Left colon (tissue), 2 donors: ENCODE measurements around the gene PILRA. TPM values are rescaled to one million over a fixed set of nuclear protein-coding genes. Genes with fewer than 3 reads are reported as not detected.
A peak's percentile ranks its signal among the peaks of the same experiment; 100 is the strongest.

ENCODE experiments used
- ATAC-seq: fragments of 200-7000 bp; cut with Tn5 transposase; one replicate; pipeline ENCODE4 v1.9.1; 2020; ENCODE audit warnings: mild to moderate bottlenecking, moderate library complexity
- DNase-seq, 2 donors: peaks; one replicate each; pipeline ENCODE4 v3.0.0-alpha.2; 2020
- intact Hi-C, 2 donors: fragments of 100-400 bp; cut with DNase I in 1 of 2; cut with micrococcal nuclease in 1 of 2; formaldehyde crosslinking; loops; one replicate each; pipeline versions ENCODE4 v1.11.2 to v1.14.0; 2022; cut with DNase I, micrococcal nuclease
- total RNA-seq, 2 donors: library from RNA; stranded (reverse); fragmentation: NEBNext Ultra II Directional; extraction: Animal tissue kit (Norgen Biotek cat#: 25700); gene quantifications; one replicate each; pipeline ENCODE4 v1.2.1, GENCODE V29; 2021
- donor health status: DM: no; HTN: no; CAD: no.
- donor health status: DM: yes; HTN: yes; CAD: no.

Gene PILRA
- total RNA-seq, 2 donors from 2014 or later: 1.9 to 5.2 TPM

DNA sequence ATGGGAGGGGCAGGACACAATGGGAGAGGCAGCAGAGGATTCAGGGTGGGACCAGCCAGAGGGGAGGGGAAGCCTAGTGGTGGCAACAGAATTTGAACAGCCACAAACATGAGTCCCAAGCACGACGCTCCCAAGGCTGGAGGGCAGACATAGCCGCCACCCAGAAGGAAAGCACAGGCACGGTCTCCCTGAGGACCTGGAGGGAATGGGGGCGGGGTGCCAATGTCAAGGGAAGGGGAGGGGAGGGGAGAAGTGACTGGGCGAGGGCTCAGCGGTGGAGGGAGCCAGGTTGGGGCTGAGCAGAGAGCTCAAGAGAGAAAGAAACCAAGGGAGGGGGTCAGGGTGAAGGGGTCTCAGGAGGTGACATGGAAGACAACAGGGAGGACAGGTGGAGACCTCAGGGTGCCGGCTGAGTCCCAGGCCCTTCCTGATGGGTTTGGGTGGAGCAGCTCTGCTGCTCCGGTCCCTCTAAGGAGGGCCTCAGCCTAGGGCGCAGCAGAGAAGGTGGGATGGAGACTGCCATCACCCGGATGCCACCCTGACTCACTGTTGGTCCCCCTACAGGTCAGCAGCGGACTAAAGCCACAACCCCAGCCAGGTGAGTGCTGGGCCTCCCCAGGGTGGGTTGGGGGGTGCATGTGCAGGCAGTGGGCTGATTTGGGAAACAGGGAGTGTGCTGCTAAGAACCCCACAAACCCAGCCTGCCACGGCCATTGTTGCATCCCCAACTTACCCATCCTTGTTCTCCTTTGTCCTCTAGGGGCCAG, 24.2 kb downstream of the PILRA start:
- ATAC-seq: no peak
- DNase-seq: no peak
- intact Hi-C loops: no loop called here

DNA sequence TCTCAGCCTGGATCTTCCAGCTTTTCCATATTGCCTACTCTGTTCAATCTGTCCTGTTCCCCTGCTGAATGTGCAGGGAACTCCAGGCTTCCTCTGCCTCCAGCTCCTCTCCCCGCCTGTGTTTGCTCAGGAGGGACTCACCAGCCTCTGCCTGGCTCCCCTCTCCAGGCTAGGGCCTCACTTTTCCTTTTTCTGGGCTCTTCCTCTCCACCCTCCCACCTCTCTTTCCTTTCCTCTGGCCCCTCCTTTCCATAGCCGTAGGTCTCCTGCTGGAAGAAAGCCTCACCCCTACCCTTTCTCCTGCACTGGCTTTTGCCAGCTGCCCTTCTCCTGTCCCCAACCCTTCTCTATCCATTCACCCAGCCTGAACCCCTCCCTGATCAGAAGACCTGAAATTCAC, 25.0 kb downstream of the PILRA start:
- ATAC-seq: no peak
- intact Hi-C loops: no loop called here
- no peak for DNase-seq

DNA sequence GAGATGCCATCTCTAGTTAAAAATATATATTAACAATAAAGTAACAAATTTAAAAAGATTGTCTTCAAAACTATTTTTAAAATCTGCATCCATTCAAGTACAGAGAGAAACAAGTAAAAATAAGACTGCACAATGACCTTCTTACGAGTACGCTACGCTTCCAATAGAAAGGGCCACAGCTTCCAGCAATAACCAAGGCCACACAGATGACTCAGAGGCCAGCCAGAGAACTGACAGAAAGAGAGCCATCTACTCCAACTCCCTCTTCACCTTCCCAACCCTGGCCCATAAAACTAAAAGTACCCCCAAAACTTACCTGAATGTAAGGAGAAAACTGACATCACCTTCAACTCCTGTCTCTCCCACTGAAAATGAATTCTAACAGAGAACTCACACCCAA, 26.8 kb downstream of the PILRA start:
- ATAC-seq: no peak
- intact Hi-C loops: no loop called here

DNA sequence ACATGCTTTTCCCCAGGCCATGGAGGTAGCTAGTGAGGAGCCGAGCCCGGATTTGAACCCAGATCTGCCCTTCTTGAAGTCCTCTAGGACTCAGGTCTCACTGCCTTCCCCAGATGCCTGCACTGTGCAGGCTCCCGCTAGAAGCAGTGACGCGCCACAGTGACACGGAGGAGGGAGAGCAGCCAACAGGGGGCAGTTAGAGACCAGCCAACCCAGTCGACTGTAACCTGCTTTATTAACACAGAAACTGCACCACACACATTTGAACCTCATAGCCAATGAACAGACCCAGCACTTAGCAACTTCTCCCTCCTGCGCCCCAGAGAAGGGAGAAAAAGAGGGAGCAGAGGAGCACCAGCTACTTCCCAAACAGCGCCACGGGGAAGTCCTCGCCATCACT, 27.4 kb downstream of the PILRA start:
- no peak for DNase-seq
- no peak for ATAC-seq

More for the DNA sequence above, 26.8 kb downstream of the PILRA start:
- no peak for DNase-seq

DNA sequence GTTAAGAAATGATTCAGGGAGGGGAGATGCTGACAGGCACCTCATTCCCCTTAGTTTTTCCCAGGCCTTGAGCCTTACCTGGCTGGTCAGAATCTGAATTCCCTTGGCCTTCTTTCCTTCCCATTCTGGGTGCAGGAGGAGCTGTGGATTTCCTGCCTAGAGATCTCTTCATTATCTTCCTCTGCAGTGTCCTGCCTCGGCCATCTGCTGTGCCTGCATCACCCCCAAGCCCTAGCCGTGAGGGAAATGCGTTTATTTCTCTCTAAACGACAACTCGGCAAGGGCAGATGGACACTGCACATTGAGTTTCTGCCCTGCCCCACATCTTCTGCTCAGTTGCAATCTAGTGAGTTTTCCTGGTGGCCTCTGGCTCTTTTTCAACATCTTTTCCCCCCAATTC, 28.5 kb downstream of the PILRA start:
- DNase-seq (no peak), ATAC-seq (no peak)
- intact Hi-C loops: no loop called here

More for the DNA sequence above, 27.4 kb downstream of the PILRA start:
- intact Hi-C loops: no loop called here

DNA sequence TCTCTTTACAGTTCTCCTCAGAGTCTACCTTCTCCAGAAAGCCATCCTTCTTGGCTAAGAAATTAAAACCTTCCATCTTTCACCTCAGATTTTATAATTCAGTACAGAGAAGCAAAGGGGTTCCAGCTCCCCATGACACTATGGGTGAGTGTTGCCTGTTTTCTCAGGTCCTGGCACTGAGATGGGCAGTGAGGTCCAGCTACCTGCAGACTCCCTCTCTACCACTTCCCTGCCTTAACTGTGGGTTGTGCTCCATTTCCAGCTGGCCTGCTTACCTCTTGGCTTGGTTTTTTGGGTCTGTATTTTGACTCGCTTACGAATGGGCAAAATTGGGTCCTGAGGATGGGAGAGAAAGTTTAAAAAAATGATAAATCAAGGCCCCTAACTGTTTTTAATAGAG, 29.0 kb downstream of the PILRA start:
- ATAC-seq (no peak), DNase-seq (no peak)
- intact Hi-C loops: no loop called here

DNA sequence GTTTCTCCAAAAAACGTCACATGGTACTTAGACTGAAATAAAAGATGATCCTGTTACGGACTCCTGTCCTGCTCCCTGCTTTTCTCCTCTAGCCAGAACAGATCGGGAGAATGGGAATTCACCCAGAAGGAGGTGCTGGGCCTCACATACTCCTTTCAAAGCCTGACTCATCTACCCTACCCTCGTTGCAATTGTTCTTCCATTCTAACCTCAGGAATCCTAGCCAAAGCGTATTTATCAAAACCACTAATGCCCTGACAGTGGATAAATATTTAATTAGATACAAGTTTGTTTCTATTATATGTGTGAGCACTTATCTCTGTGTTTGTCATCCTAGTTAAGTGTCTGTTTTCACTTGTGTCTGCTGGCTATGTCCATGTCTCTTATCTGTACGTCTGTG, 33.5 kb downstream of the PILRA start:
- intact Hi-C loops: no loop called here
- ATAC-seq (no peak), DNase-seq (no peak)

DNA sequence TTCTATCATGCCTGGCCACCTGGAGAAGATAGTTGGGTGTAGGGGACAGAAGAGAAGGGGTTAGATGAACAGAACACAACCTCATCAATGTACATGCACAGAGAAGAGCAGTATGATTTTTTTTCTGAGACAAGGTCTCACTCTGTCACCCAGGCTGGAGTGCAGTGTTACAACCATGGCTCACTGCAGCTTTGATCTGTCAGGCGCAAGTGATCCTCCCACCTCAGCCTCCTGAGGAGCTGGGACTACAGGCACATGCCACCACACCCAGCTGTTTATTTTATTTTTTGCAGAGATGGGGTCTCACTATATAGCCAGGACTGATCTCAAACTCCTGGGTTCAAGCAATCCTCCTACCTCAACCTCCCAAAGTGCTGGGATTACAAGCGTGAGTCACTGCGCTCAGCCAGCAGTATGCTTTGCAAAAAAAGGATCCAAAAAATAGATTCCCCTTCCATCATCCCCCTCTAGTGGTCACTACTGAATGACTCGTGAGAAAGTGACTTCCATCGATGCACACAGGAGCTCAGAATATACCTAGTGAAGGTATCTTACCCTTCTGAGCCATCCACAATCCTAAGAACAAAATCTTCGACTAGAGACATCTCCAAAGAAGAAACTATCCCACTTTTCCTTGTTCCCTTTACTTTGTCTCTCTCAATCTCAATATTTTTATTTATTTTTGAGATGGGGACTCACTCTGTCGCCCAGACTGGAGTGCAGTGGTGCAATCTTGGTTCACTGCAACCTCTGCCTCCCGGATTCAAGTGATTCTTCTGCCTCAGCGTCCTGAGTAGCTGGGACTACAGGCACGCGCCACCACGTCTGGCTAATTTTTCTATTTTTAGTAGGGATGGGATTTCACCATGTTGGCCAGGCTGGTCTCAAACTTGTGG, 34.2 kb downstream of the PILRA start:
- ATAC-seq: peak; percentile 64
- intact Hi-C loops: no loop called here
- DNase-seq: no peak

DNA sequence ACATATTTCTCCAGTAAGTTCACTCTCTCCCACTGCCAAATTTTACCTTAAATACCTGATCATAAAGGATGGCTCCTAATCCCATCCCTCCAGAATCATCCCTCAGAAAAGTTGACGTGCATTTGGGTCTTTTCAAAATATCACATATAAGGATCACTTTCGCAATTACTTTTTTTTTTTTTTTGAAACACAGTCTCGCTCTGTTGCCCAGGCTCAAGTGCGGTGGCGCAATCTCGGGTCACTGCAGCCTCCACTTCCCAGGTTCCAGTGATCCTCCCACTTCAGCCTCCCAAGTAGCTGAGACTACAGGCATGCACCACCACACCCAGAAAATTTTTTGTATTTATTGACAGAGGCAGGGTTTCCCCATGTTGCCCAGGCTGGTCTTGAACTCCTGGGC, 37.8 kb downstream of the PILRA start:
- ATAC-seq (no peak), DNase-seq (no peak)
- intact Hi-C loops: no loop called here

DNA sequence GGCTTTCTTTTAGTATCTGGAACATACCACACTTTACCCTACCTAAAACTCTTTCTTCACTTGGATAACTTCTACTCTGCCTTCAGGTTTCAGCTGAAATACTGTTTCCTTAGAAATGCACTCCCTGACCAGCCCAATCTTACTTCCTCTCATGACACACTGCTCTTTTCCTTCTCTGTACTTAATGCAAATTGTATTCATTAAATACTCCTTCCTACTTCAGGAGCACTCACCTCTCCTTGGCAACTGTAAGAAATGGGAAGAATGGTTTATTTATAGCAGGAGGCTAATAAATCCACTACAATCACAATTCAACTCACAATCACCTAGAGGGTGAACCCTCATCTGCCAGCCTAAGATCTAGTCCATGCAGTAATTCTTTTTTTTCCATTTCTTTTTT, 40.1 kb downstream of the PILRA start:
- intact Hi-C loops: no loop called here
- DNase-seq: no peak
- ATAC-seq: no peak

DNA sequence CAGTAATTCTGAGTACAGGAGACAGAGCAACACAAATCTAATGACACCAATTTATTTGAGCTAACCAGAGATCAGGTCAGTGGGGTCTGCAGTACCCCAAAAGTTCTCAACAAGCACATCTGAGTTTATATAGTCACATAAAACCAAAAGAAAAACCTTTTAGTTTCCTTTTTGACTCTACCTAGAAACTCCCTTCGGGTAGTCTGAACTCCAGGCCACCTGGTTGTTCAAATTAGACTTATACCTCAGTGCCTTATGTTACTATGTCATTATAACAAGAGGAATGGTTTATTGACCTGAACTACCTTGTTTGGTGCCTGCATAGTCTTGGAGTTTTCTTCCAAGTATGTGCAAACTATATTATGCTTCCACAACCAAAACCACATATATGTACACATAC, 40.6 kb downstream of the PILRA start:
- DNase-seq: no peak
- intact Hi-C loops: no loop called here

DNA sequence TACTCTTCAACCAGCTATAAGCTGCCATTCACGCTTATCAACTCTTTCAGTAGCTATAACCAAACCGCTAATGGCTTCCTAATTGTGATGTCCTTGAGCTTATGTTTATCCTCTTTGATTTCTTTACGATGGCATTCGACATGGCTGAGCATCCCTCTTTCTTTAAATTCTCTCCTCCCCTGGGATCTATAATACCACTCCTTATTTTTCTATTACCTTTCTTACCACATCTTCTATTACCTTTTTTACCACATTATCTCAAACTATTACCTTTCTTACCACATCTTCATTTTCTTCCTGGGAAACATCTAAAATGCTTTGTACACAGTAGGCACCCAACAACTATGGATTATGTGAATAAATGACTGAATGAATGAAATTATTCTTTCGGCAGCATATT, 42.2 kb downstream of the PILRA start:
- DNase-seq: no peak
- ATAC-seq: no peak
- intact Hi-C loops: no loop called here

More for the DNA sequence above, 40.6 kb downstream of the PILRA start:
- ATAC-seq: no peak

DNA sequence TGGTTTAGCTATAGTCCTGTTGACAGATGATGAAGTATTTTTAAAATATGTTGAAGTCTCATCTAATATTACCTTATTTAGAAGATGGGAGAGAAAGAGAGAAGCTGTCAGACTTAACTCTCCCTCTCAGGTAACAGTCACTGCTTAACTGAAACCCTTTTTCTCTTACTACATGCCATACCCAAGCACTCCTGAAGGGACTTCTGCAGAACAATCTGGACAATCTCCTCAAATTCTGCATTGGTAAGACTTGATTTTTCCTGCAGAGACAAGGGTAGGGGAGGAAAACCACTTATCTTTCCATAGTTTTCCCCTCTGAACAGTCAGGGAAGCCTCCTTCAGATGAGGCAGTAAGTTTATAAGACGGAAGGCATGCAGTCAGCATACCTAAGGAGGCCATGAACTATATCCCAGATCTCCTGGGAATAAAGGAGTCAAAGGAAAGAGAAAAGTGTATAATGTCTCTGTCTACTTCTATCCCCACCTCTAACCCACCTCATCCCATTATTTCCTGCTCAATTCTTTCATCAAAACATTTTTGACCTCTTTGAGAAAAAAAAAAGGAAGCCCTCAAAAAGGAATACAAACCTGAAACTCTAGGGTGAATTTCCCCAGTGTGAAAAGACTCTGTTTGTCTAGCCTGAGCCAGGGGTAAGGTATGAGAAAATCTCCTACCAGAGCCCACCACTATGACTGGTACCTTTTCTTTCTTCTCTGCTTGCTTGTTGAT, 45.8 kb downstream of the PILRA start:
- no peak for DNase-seq
- intact Hi-C loops: no loop called here
- no peak for ATAC-seq

DNA sequence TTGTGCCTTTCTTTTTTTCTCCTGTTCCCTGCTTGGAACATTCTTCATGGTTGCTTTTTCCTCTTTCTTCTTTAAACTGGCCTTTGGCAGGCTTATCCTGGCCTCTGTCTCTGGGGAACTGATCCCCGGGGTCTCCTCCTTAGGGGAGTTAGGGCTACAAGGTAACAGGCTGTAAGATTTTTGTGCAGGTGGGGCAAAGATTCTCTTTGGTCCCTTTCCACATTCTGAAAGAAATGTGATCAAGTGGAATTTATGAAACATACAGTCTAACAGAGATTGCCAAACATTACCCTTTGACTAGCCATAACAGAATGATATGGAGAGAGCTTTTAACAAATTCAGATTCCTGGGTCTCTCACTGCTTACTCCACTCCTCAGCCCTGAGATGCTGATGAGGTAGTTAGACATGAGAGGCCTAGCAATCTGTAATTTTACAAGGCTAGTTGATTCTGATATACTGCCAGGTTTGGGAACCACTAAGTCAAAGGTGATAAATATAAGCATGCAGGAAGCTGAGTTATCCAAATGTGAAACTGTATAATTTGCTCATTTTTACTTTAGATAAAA, 46.5 kb downstream of the PILRA start:
- intact Hi-C loops: no loop called here
- DNase-seq: no peak
- no peak for ATAC-seq

DNA sequence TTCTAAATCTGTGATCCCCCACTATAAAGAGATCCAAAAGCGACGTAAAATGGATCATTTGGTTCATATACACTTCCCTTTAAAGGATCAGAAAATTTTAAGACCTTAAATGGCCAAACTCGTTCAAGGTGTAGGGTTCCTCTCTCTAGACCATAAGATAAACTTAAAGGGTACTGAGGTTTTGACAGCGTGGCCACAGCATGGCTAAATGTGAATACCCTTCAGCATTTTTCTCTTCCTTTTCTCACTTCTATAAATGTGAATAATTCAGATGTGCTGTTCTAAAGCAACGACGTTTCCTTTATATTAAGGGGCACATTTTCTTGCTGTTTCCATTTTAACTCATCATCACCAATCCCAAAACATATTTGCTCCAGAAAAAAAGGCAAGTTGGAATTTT, 50.0 kb downstream of the PILRA start:
- intact Hi-C loops: no loop called here
- DNase-seq (no peak), ATAC-seq (no peak)

DNA sequence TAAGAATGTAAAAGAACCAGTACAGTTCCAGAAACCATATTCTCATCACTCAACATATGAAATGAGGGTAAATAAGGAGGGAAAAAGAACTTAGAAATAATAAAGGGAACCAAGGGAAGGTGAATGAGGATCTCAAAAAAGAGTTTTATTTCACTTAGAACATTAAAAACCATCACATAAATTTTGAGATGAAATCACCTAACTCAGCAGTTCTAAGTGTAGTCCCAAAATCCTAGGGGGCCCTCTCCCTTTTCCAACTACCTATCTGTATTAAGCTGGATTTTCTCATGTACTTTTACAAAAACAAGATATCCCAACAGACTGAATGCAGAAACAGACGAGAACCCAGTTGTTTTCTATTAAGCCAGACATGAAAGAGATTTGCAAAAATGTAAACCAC, 52.1 kb downstream of the PILRA start:
- ATAC-seq (no peak), DNase-seq (no peak)
- intact Hi-C loops: no loop called here

DNA sequence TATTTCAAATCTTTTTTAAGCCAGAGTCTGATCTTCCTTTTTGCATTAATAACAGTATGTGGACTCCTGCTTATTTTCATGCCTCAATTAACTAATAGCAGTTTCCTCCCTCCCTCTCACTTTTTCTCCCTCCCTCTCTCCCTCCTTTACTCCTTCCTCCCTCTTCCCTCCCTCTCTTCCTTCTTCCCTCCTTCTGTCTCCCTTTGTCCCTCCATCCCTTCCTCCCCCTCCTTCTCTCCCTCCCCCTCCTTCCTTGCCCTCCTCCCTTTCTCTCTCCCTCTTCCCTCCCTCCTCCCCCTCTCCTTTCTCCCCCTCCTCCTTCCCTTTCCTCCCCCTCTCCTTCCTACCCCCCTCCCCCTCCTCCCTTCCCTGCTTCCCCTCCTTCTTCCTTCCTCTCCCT, 53.2 kb downstream of the PILRA start:
- DNase-seq (no peak), ATAC-seq (no peak)
- intact Hi-C loops: no loop called here

DNA sequence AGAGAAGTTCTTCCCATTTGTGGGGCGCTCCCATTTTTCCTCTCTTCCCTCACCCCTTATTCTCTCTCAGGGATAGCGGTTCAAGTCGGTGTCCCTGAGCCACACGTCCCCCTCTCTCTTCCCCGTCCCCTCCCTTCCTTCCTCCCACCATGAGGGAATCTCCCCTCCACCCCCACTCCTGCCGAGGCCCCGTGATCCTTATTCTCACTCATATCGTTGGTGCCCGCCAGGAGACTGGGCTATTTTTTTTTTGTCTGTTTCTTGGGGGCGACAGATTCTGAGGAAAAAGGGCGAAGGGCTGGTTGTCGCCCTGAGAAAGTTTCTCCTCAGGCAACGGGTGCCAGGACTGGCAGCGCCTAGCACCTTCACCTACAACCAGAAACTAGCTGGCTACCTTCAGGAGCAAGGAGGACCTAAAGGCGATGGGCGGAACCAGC, 54.5 kb downstream of the PILRA start:
- ATAC-seq: no peak
- intact Hi-C loops: no loop called here

DNA sequence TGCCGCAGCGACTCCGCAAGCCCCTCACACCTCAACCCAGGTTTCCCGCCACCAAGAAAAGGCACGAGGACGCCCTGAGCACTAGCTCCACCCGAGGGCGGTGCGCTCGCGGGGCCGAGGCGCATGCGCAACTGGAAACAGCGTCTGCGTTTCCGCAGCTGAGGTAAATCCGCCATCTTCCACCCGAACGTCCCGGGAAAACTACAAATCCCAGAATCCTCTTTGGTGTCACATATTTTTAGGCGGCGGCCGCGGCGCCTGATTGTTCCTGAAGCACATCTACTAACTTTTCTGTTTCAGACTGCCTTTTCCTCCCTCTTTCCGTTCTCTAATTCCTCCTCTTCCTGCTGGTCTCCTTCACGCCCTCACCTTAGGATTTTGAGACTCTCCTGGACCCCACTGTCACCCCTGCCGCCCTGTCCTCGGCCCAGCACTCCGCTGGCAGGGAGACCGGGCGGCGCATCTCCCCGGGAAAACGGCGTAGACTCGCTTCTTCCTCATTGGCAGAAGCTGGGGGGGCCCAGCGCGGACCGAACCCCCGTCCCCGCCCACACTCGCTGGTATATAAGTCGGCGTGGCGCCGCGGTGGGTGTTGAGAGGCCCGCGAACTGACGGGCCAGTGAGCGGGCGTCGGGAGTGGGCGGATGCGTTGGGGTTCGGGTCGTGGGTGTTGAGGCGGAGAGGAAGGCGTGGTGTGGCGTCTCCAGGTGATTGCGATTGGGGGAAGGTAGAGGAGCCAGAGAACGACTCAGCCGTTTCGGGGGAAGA, 55.1 kb downstream of the PILRA start, which contains the start of gene ZCWPW1:
Gene ZCWPW1, minus strand, starts transcription at position 505 of the 768 bp plus-strand sequence. CDS start 8,054 bp downstream, outside the sequence.
- ATAC-seq: peak; percentile 68
- intact Hi-C loops: no loop called here

More for the DNA sequence above, 54.5 kb downstream of the PILRA start:
- no peak for DNase-seq

More for the DNA sequence above, 55.1 kb downstream of the PILRA start, which contains the start of gene ZCWPW1:
- DNase-seq: peak; percentile 96
